GM18526 (cell line): ENCODE results near the gene S100A6.

ENCODE experiments used
- POLR2A ChIP-seq: IDR thresholded peaks from 3 replicates; pipeline ENCODE4 v1.6.1; 2011; ENCODE audit not compliant: insufficient read length; ENCODE audit errors: extremely low read depth

The S100A6 gene

GRCh38 chr1:153493343-153493960 is 42.3 kb downstream of the S100A6 start:
- no peak for TF ChIP-seq POLR2A

- no peak for TF ChIP-seq POLR2A
Observed at GRCh38 chr1:153490272-153491051, 45.3 kb downstream of the S100A6 start.

GRCh38 chr1:153488731-153489130 is 47.1 kb downstream of the S100A6 start:
- TF ChIP-seq POLR2A: no peak

GRCh38 chr1:153487707-153488106 is 48.1 kb downstream of the S100A6 start:
- TF ChIP-seq POLR2A: no peak

- TF ChIP-seq POLR2A: no peak
Observed at GRCh38 chr1:153485863-153486262, 49.9 kb downstream of the S100A6 start.
